SK-N-SH treated with all-trans-retinoic acid at 6 μM for 48 hours (cell line): ENCODE results near the gene PRKAA1.

ENCODE experiments used
- ATAC-seq: fragments of 200-7000 bp; cut with Tn5 transposase; 3 replicates; pipeline ENCODE4 v1.9.1; 2020; ENCODE audit warnings: mild to moderate bottlenecking, moderate library complexity
- ARNTL ChIP-seq: fragments of 450-650 bp; formaldehyde crosslinking; IDR thresholded peaks from 2 replicates; pipeline ENCODE4 v1.5.0; 2020; ENCODE audit warnings: low read depth, mild to moderate bottlenecking, moderate library complexity, borderline replicate concordance
- BACH2 ChIP-seq: fragments of 250-450 bp; sonication (Bioruptor Pico); IDR thresholded peaks from 2 replicates; pipeline ENCODE4 v1.9.0; 2021; ENCODE audit warnings: mild to moderate bottlenecking, borderline replicate concordance
- CSDC2 ChIP-seq: fragments of 250-450 bp; sonication (Bioruptor Pico); IDR thresholded peaks from 2 replicates; pipeline ENCODE4 v1.5.0; 2020; ENCODE audit warnings: mild to moderate bottlenecking, moderate library complexity
- CSRNP3 ChIP-seq: fragments of 250-450 bp; sonication (Bioruptor Pico); IDR thresholded peaks from 2 replicates; pipeline ENCODE4 v1.5.1; 2021; ENCODE audit warnings: mild to moderate bottlenecking, moderate library complexity
- GLIS3 ChIP-seq: fragments of 250-450 bp; sonication (Bioruptor Pico); IDR thresholded peaks from 2 replicates; pipeline ENCODE4 v1.5.0; 2020; ENCODE audit warnings: mild to moderate bottlenecking, moderate library complexity
- ISL1 ChIP-seq: fragments of 250-450 bp; sonication (Bioruptor Pico); IDR thresholded peaks from 2 replicates; pipeline ENCODE4 v2.1.2; 2022; ENCODE audit warnings: mild to moderate bottlenecking, moderate library complexity
- OSR1 ChIP-seq: fragments of 250-450 bp; sonication (Bioruptor Pico); IDR thresholded peaks from 2 replicates; pipeline ENCODE4 v1.8.0; 2022; ENCODE audit warnings: moderate library complexity, mild to moderate bottlenecking, inconsistent platforms
- PATZ1 ChIP-seq: fragments of 250-450 bp; sonication (Bioruptor Pico); IDR thresholded peaks from 2 replicates; pipeline ENCODE4 v1.8.0; 2020; ENCODE audit warnings: mild to moderate bottlenecking, moderate library complexity, borderline replicate concordance
- PPARA ChIP-seq: fragments of 250-450 bp; sonication (Bioruptor Pico); IDR thresholded peaks from 2 replicates; pipeline ENCODE4 v1.5.0; 2020; ENCODE audit warnings: mild to moderate bottlenecking, borderline replicate concordance
- RARB ChIP-seq: fragments of 250-450 bp; sonication (Bioruptor Pico); IDR thresholded peaks from 2 replicates; pipeline ENCODE4 v1.8.0; 2021; ENCODE audit warnings: mild to moderate bottlenecking, moderate library complexity
- SNAI2 ChIP-seq: fragments of 250-450 bp; sonication (Bioruptor Pico); IDR thresholded peaks from 2 replicates; pipeline ENCODE4 v1.5.0; 2020; ENCODE audit warnings: mild to moderate bottlenecking, moderate library complexity
- TCF4 ChIP-seq: fragments of 250-450 bp; sonication (Bioruptor Pico); IDR thresholded peaks from 2 replicates; pipeline ENCODE4 v1.8.0; 2021; ENCODE audit warnings: mild to moderate bottlenecking, moderate library complexity, borderline replicate concordance
- TOX ChIP-seq: fragments of 250-450 bp; sonication (Bioruptor Pico); IDR thresholded peaks from 2 replicates; pipeline ENCODE4 v1.8.0; 2021; ENCODE audit warnings: mild to moderate bottlenecking, moderate library complexity, borderline replicate concordance
- ZC3H10 ChIP-seq: fragments of 250-450 bp; sonication (Bioruptor Pico); IDR thresholded peaks from 2 replicates; pipeline ENCODE4 v1.5.1; 2021; ENCODE audit warnings: mild to moderate bottlenecking, moderate library complexity
- ZFP3 ChIP-seq: fragments of 250-450 bp; sonication (Bioruptor Pico); IDR thresholded peaks from 2 replicates; pipeline ENCODE4 v1.5.0; 2020; ENCODE audit warnings: mild to moderate bottlenecking, moderate library complexity
- ZFP30 ChIP-seq: fragments of 450-650 bp; formaldehyde crosslinking; IDR thresholded peaks from 2 replicates; pipeline ENCODE4 v1.5.0; 2022; ENCODE audit warnings: mild to moderate bottlenecking, moderate library complexity
- ZNF70 ChIP-seq: fragments of 450-650 bp; formaldehyde crosslinking; IDR thresholded peaks from 2 replicates; pipeline ENCODE4 v1.5.0; 2020; ENCODE audit warnings: mild to moderate bottlenecking, moderate library complexity
- ZNF8 ChIP-seq: fragments of 450-650 bp; formaldehyde crosslinking; IDR thresholded peaks from 2 replicates; pipeline ENCODE4 v1.5.0; 2020; ENCODE audit warnings: mild to moderate bottlenecking, moderate library complexity
- TF ChIP-seq, protein P1 (sequence below): fragments of 250-450 bp; sonication (Bioruptor Pico); IDR thresholded peaks from 2 replicates; pipeline ENCODE4 v1.8.0; 2021; ENCODE audit warnings: low read depth, mild to moderate bottlenecking, moderate library complexity, borderline replicate concordance
- TF ChIP-seq, protein P2 (sequence below): fragments of 250-450 bp; sonication (Bioruptor Pico); IDR thresholded peaks from 2 replicates; pipeline ENCODE4 v1.5.1; 2020; ENCODE audit warnings: low read depth, mild to moderate bottlenecking, moderate library complexity

The PRKAA1 gene

GRCh38 chr5:40743771-40744170 lies 54.4 kb downstream of the PRKAA1 start:
- TF ChIP-seq ZNF8 (no peak), CSDC2 (CRISPR knock-in tag) (no peak), ZNF70 (CRISPR knock-in tag) (no peak)
- ATAC-seq: no peak

DNA sequence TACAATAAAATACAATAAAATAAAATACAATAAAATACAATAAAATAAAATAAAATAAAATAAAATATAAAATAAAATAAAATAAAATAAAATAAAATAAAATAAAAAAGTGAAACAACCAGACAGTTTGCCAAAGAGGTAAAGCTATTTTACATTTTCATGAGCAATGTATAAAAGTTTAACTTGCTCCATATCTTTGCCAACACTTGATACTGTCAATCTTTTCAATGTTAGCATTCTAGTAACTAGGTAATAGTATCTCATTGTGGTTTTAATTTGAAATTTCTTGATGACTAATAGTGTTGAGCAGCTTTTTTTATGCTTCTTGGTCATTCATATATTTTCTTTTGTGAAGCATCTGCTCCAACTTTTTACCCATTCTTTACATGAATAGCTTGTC lies 59.7 kb downstream of the PRKAA1 start:
- no peak for ATAC-seq
- TF ChIP-seq, protein P1, sequence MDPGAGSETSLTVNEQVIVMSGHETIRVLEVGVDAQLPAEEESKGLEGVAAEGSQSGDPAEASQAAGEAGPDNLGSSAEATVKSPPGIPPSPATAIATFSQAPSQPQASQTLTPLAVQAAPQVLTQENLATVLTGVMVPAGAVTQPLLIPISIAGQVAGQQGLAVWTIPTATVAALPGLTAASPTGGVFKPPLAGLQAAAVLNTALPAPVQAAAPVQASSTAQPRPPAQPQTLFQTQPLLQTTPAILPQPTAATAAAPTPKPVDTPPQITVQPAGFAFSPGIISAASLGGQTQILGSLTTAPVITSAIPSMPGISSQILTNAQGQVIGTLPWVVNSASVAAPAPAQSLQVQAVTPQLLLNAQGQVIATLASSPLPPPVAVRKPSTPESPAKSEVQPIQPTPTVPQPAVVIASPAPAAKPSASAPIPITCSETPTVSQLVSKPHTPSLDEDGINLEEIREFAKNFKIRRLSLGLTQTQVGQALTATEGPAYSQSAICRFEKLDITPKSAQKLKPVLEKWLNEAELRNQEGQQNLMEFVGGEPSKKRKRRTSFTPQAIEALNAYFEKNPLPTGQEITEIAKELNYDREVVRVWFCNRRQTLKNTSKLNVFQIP (CRISPR knock-in tag): no peak
- no peak for TF ChIP-seq BACH2
- no peak for TF ChIP-seq ZNF8
- TF ChIP-seq PPARA (CRISPR knock-in tag): no peak
- TF ChIP-seq TOX (CRISPR knock-in tag): no peak
- TF ChIP-seq TCF4 (CRISPR knock-in tag): no peak
- no peak for TF ChIP-seq PATZ1
- no peak for TF ChIP-seq ISL1 (CRISPR knock-in tag)
- TF ChIP-seq ZFP3: no peak
- TF ChIP-seq RARB (CRISPR knock-in tag): no peak
- TF ChIP-seq GLIS3 (CRISPR knock-in tag): no peak
- TF ChIP-seq, protein P2, sequence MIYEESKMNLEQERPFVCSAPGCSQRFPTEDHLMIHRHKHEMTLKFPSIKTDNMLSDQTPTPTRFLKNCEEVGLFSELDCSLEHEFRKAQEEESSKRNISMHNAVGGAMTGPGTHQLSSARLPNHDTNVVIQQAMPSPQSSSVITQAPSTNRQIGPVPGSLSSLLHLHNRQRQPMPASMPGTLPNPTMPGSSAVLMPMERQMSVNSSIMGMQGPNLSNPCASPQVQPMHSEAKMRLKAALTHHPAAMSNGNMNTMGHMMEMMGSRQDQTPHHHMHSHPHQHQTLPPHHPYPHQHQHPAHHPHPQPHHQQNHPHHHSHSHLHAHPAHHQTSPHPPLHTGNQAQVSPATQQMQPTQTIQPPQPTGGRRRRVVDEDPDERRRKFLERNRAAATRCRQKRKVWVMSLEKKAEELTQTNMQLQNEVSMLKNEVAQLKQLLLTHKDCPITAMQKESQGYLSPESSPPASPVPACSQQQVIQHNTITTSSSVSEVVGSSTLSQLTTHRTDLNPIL (CRISPR knock-in tag): no peak
- TF ChIP-seq ZC3H10: no peak
- TF ChIP-seq ARNTL: no peak
- no peak for TF ChIP-seq ZNF70 (CRISPR knock-in tag)

DNA sequence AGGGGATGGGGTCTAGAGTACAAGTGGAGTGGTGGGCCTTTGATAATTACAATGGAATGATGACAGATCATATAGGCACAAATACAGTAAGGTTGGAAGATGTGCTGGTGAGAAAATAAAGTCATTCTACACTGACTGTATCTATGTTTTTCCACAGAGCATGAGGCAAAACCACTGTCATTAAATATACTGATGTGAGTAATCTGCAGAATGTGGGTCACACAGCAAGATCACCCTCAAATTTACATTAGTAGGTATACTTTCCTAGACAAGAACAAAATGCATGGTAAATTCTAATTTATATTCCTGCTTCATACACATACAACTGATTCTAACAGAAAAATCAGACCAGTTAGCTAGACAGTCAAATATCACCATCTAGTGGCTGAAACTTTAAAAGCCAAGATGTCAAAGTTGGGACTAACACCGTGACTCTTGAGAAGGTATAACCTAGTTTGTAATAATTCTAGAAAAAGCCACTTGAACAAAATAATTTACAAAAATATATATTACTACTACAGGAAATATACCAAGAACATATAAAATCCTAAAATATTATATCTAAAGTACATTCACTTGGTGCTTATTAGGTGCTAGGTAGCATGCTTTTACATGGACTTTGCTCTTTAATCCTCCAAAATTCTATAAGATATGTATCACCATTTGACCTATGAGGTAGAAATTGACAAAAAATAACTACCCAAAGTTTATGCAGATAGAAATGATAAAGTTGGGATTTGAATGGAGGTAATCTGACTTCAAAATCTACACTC lies 61.9 kb downstream of the PRKAA1 start:
- TF ChIP-seq, protein P2 (CRISPR knock-in tag): no peak
- no peak for TF ChIP-seq TCF4 (CRISPR knock-in tag)
- no peak for TF ChIP-seq ZFP30 (CRISPR knock-in tag)
- no peak for TF ChIP-seq CSRNP3
- TF ChIP-seq ZNF8: no peak
- TF ChIP-seq PPARA (CRISPR knock-in tag): no peak
- no peak for TF ChIP-seq ISL1 (CRISPR knock-in tag)
- TF ChIP-seq OSR1 (CRISPR knock-in tag): no peak
- no peak for TF ChIP-seq SNAI2
- TF ChIP-seq PATZ1: no peak
- TF ChIP-seq ZNF70 (CRISPR knock-in tag): no peak
- TF ChIP-seq ARNTL: no peak
- TF ChIP-seq, protein P1 (CRISPR knock-in tag): no peak
- peak; percentile 92 for ATAC-seq
